ENCODE data around the gene PVALB.

The PVALB gene

GRCh38 chr22:36806835-36807234 lies 10.0 kb downstream of the PVALB start:
- Histone ChIP-seq H4K20me1 (ENCODE audit: insufficient read depth, low read length) (no peaks in the 10 kb centered on the region), H3K9me3 (ENCODE audit: insufficient read depth, low read length, severe bottlenecking) (no peaks in the 10 kb centered on the region), H3K4me3 (ENCODE audit: low read depth in 1 of 2, low read length in 2 of 2) (no peak overlapping the region), H3K79me2 (ENCODE audit: insufficient read depth, low read length) (no peaks in the 10 kb centered on the region), H3K27me3 (ENCODE audit: insufficient read depth, low read length, poor library complexity) (peaks cover 5% of the 10 kb centered on the region), H3K4me1 (ENCODE audit: insufficient read depth, low read length) (no peaks in the 10 kb centered on the region), H3K27ac (ENCODE audit: low read length) (no peak overlapping the region), H3K4me2 (ENCODE audit: insufficient read depth, low read length) (no peak overlapping the region), H2AFZ (ENCODE audit: low read depth, low read length) (no peak overlapping the region), H3K36me3 (ENCODE audit: insufficient read depth, low read length) (no peaks in the 10 kb centered on the region), H3K9ac (ENCODE audit: low read depth, low read length) (no peak overlapping the region)
- ATAC-seq (ENCODE audit: insufficient read depth, low read depth) (no peak), DNase-seq (no peak)
- TF ChIP-seq CTCF (IDR thresholded peaks at IDR 0.05; ENCODE audit: borderline replicate concordance, extremely low read depth, low read length, poor library complexity, severe bottlenecking) (no peak), EZH2 (IDR thresholded peaks at IDR 0.05; ENCODE audit: borderline replicate concordance, low read depth, low read length, severe bottlenecking) (no peak)

GRCh38 chr22:36803358-36803757 lies 13.5 kb downstream of the PVALB start:
- Histone ChIP-seq H3K9me3 (ENCODE audit: insufficient read depth, low read length, severe bottlenecking) (no peaks in the 10 kb centered on the region), H3K4me1 (ENCODE audit: insufficient read depth, low read length) (no peaks in the 10 kb centered on the region), H3K4me3 (ENCODE audit: low read depth in 1 of 2, low read length in 2 of 2) (no peak overlapping the region), H3K9ac (ENCODE audit: low read depth, low read length) (no peak overlapping the region), H3K27me3 (ENCODE audit: insufficient read depth, low read length, poor library complexity) (no peaks in the 10 kb centered on the region), H3K27ac (ENCODE audit: low read length) (no peak overlapping the region), H3K79me2 (ENCODE audit: insufficient read depth, low read length) (no peaks in the 10 kb centered on the region), H2AFZ (ENCODE audit: low read depth, low read length) (no peak overlapping the region), H3K4me2 (ENCODE audit: insufficient read depth, low read length) (no peak overlapping the region), H3K36me3 (ENCODE audit: insufficient read depth, low read length) (no peaks in the 10 kb centered on the region), H4K20me1 (ENCODE audit: insufficient read depth, low read length) (no peaks in the 10 kb centered on the region; the same call in 1 of the 2 replicates)
- ATAC-seq (ENCODE audit: insufficient read depth, low read depth) (no peak), DNase-seq (no peak)
- TF ChIP-seq CTCF (IDR thresholded peaks at IDR 0.05; ENCODE audit: borderline replicate concordance, extremely low read depth, low read length, poor library complexity, severe bottlenecking) = no peak
- TF ChIP-seq EZH2 (IDR thresholded peaks at IDR 0.05; ENCODE audit: borderline replicate concordance, low read depth, low read length, severe bottlenecking) = no peak

- Histone ChIP-seq H2AFZ (ENCODE audit: low read depth, low read length) (no peak overlapping the region), H3K9me3 (ENCODE audit: insufficient read depth, low read length, severe bottlenecking) (no peaks in the 10 kb centered on the region), H3K4me1 (ENCODE audit: insufficient read depth, low read length) (no peaks in the 10 kb centered on the region), H4K20me1 (ENCODE audit: insufficient read depth, low read length) (peaks cover 3% of the 10 kb centered on the region; the same call in 1 of the 2 replicates), H3K4me3 (ENCODE audit: low read depth in 1 of 2, low read length in 2 of 2) (no peak overlapping the region), H3K27ac (ENCODE audit: low read length) (no peak overlapping the region), H3K9ac (ENCODE audit: low read depth, low read length) (no peak overlapping the region), H3K27me3 (ENCODE audit: insufficient read depth, low read length, poor library complexity) (peaks cover 9% of the 10 kb centered on the region), H3K79me2 (ENCODE audit: insufficient read depth, low read length) (no peaks in the 10 kb centered on the region), H3K4me2 (ENCODE audit: insufficient read depth, low read length) (no peak overlapping the region), H3K36me3 (ENCODE audit: insufficient read depth, low read length) (no peaks in the 10 kb centered on the region)
- ATAC-seq (ENCODE audit: insufficient read depth, low read depth) (no peak), DNase-seq (no peak)
- TF ChIP-seq CTCF (IDR thresholded peaks at IDR 0.05; ENCODE audit: borderline replicate concordance, extremely low read depth, low read length, poor library complexity, severe bottlenecking) (no peak), EZH2 (IDR thresholded peaks at IDR 0.05; ENCODE audit: borderline replicate concordance, low read depth, low read length, severe bottlenecking) (no peak)
These were observed 18.2 kb downstream of the PVALB start for GRCh38 chr22:36798674-36799066.
